Endothelial cell of umbilical vein (primary cell): ENCODE results near the gene NTNG1.

ENCODE experiments used
- EZH2 ChIP-seq: IDR thresholded peaks from 2 replicates; pipeline ENCODE4 v1.6.1; 2012; ENCODE audit warnings: borderline replicate concordance, low read depth, mild to moderate bottlenecking, moderate library complexity, low read length, inconsistent platforms; ENCODE audit not compliant: severe bottlenecking
- FOS ChIP-seq: IDR thresholded peaks from 2 replicates; pipeline ENCODE4 v1.6.1; 2011; ENCODE audit warnings: mild to moderate bottlenecking, low read length, moderate library complexity, borderline replicate concordance; ENCODE audit not compliant: insufficient read depth
- GATA2 ChIP-seq: IDR thresholded peaks from 2 replicates; pipeline ENCODE4 v1.7.0; 2011; ENCODE audit warnings: low read depth, mild to moderate bottlenecking, moderate library complexity, mixed read lengths, low read length; ENCODE audit not compliant: insufficient read length, insufficient read depth
- JUN ChIP-seq: IDR thresholded peaks from 2 replicates; pipeline ENCODE4 v1.6.1; 2011; ENCODE audit warnings: borderline replicate concordance, low read depth; ENCODE audit not compliant: insufficient read length, insufficient read depth
- MYC ChIP-seq: IDR thresholded peaks from one replicate; pipeline ENCODE4 v1.6.1; 2011; ENCODE audit warnings: mild to moderate bottlenecking, low read depth, low read length
- POLR2A ChIP-seq: IDR thresholded peaks from 2 replicates; pipeline ENCODE4 v1.6.1; 2012; ENCODE audit warnings: low read depth, mild to moderate bottlenecking, control low read depth, low read length
- POLR2AphosphoS5 ChIP-seq: IDR thresholded peaks from 2 replicates; pipeline ENCODE4 v1.6.1; 2012; ENCODE audit warnings: low read depth, mild to moderate bottlenecking, control low read depth, low read length, moderate library complexity; ENCODE audit not compliant: insufficient read depth
- TF ChIP-seq, protein P1 (sequence below), 2 donors: IDR thresholded peaks; 1 replicate in 1 of 2; 2 replicates in 1 of 2; pipeline ENCODE4 v1.5.1; 2011; ENCODE audit warnings: low read length in 2 of 2, mild to moderate bottlenecking in 2 of 2, moderate library complexity in 2 of 2, control low read depth in 1 of 2, inconsistent platforms in 1 of 2, low read depth in 1 of 2; ENCODE audit not compliant: insufficient read depth in 1 of 2; ENCODE audit errors: extremely low read depth in 1 of 2
- TF ChIP-seq, protein P2 (sequence below): IDR thresholded peaks from 2 replicates; pipeline ENCODE4 v1.6.1; 2011; ENCODE audit not compliant: insufficient read depth, insufficient read length

DNA sequence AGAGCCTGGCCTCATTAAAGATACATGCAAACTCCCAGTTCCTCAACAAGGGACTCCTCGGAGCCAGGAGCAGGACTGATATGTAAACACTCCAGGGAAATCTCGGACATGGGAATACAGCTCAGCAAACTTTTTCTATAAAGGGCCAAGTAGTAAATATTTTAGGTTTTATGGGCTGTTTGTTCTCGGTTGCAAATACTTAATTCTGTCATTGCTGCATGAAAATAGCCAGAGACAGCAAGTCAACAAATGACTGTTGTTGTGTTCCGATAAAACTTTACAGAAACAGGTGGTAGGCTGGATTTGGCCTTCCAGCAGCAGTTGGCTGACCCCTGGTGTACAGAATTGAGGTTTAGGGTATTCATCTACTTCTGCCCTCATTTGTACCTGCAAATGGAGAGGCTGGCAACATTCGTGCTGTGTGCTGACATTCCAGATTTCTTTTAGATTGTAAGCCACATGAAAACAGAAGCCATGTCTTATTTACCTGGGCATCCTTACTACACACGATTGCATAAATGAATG is 360.3 kb downstream of the NTNG1 start:
- TF ChIP-seq POLR2AphosphoS5 (no peak), POLR2A (no peak), MYC (no peak), GATA2 (no peak), JUN (no peak), EZH2 (no peak), FOS (no peak)
- TF ChIP-seq, protein P1, sequence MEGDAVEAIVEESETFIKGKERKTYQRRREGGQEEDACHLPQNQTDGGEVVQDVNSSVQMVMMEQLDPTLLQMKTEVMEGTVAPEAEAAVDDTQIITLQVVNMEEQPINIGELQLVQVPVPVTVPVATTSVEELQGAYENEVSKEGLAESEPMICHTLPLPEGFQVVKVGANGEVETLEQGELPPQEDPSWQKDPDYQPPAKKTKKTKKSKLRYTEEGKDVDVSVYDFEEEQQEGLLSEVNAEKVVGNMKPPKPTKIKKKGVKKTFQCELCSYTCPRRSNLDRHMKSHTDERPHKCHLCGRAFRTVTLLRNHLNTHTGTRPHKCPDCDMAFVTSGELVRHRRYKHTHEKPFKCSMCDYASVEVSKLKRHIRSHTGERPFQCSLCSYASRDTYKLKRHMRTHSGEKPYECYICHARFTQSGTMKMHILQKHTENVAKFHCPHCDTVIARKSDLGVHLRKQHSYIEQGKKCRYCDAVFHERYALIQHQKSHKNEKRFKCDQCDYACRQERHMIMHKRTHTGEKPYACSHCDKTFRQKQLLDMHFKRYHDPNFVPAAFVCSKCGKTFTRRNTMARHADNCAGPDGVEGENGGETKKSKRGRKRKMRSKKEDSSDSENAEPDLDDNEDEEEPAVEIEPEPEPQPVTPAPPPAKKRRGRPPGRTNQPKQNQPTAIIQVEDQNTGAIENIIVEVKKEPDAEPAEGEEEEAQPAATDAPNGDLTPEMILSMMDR (IDR thresholded peaks at IDR 0.05; ENCODE audit: extremely low read depth in 1 of 2, insufficient read depth in 1 of 2, low read depth in 1 of 2, low read length in 2 of 2): no peak
- TF ChIP-seq, protein P2, sequence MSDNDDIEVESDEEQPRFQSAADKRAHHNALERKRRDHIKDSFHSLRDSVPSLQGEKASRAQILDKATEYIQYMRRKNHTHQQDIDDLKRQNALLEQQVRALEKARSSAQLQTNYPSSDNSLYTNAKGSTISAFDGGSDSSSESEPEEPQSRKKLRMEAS: no peak
